HepG2 (cell line): ENCODE measurements around the gene FRMD3. TPM values are rescaled to one million over a fixed set of nuclear protein-coding genes. Genes with fewer than 3 reads are reported as not detected.

ENCODE experiments used
- CENPBD1 ChIP-seq: sonication (generic); formaldehyde crosslinking; IDR thresholded peaks from 2 replicates; pipeline ENCODE4 v1.8.0; 2022; ENCODE audit warnings: missing genetic modification reagents, low read depth, mild to moderate bottlenecking, borderline replicate concordance
- DNMT1 ChIP-seq: sonication (generic); formaldehyde crosslinking; IDR thresholded peaks from 2 replicates; pipeline ENCODE4 v1.5.1; 2020; ENCODE audit warnings: mild to moderate bottlenecking, missing genetic modification reagents
- GFI1 ChIP-seq: sonication (generic); formaldehyde crosslinking; IDR thresholded peaks from 2 replicates; pipeline ENCODE4 v1.5.0; 2020; ENCODE audit warnings: missing genetic modification reagents, mild to moderate bottlenecking, borderline replicate concordance
- MAFF ChIP-seq: IDR thresholded peaks from 2 replicates; pipeline ENCODE4 v1.6.1; 2011; ENCODE audit warnings: low read depth, low read length, improper control_type of control experiment
- PHF21A ChIP-seq: sonication (generic); formaldehyde crosslinking; IDR thresholded peaks from 2 replicates; pipeline ENCODE4 v1.5.0; 2020; ENCODE audit warnings: mild to moderate bottlenecking, missing genetic modification reagents
- SETDB1 ChIP-seq: sonication (generic); formaldehyde crosslinking; IDR thresholded peaks from 2 replicates; pipeline ENCODE4 v1.5.1; 2020; ENCODE audit warnings: missing genetic modification reagents, mild to moderate bottlenecking, borderline replicate concordance
- SIN3A ChIP-seq: IDR thresholded peaks from 2 replicates; pipeline ENCODE4 v1.6.1; 2011; ENCODE audit warnings: low read depth, mild to moderate bottlenecking, control low read depth, low read length, borderline replicate concordance
- TERF1 ChIP-seq: sonication (generic); formaldehyde crosslinking; IDR thresholded peaks from 2 replicates; pipeline ENCODE4 v1.8.0; 2022; ENCODE audit warnings: mild to moderate bottlenecking, missing genetic modification reagents, moderate library complexity
- U2AF1 ChIP-seq: fragments of 200-400 bp; formaldehyde crosslinking; optimal IDR thresholded peaks from 2 replicates; pipeline ENCODE3; 2017; ENCODE audit warnings: mild to moderate bottlenecking, low read depth, low read length
- ZBTB2 ChIP-seq: sonication (generic); formaldehyde crosslinking; IDR thresholded peaks from 2 replicates; pipeline ENCODE4 v1.8.0; 2022; ENCODE audit warnings: low read depth, missing genetic modification reagents
- ZFP36L1 ChIP-seq: sonication (generic); formaldehyde crosslinking; IDR thresholded peaks from 2 replicates; pipeline ENCODE4 v1.8.0; 2022; ENCODE audit warnings: mild to moderate bottlenecking, missing genetic modification reagents, moderate library complexity
- ZIK1 ChIP-seq: sonication (generic); formaldehyde crosslinking; IDR thresholded peaks from 2 replicates; pipeline ENCODE4 v1.5.0; 2020; ENCODE audit warnings: mild to moderate bottlenecking, low read depth, missing genetic modification reagents, borderline replicate concordance
- ZMYM2 ChIP-seq: sonication (generic); formaldehyde crosslinking; IDR thresholded peaks from 2 replicates; pipeline ENCODE4 v1.8.0; 2022; ENCODE audit warnings: mild to moderate bottlenecking, missing genetic modification reagents
- ZNF17 ChIP-seq: sonication (generic); formaldehyde crosslinking; IDR thresholded peaks from 2 replicates; pipeline ENCODE4 v1.5.0; 2020; ENCODE audit warnings: mild to moderate bottlenecking, missing genetic modification reagents
- ZNF207 ChIP-seq: fragments of 450-650 bp; IDR thresholded peaks from 2 replicates; pipeline ENCODE4 v1.6.1; 2016; ENCODE audit warnings: antibody characterized with exemption, borderline replicate concordance
- ZNF639 ChIP-seq: conservative IDR thresholded peaks from 2 replicates; pipeline ENCODE4 v1.6.1; 2018; ENCODE audit warnings: missing genetic modification reagents
- ZNF644 ChIP-seq: IDR thresholded peaks from 2 replicates; pipeline ENCODE4 v1.6.1; 2016; ENCODE audit warnings: low read depth
- ZNF687 ChIP-seq: sonication (generic); formaldehyde crosslinking; IDR thresholded peaks from 2 replicates; pipeline ENCODE4 v1.5.1; 2020; ENCODE audit warnings: mild to moderate bottlenecking, missing genetic modification reagents, moderate library complexity
- ZNF761 ChIP-seq: sonication (generic); formaldehyde crosslinking; conservative IDR thresholded peaks from 2 replicates; pipeline ENCODE4 v1.4.0; 2020; ENCODE audit warnings: mild to moderate bottlenecking, missing genetic modification reagents
- ZNF776 ChIP-seq: sonication (generic); formaldehyde crosslinking; IDR thresholded peaks from 2 replicates; pipeline ENCODE4 v1.4.0; 2020; ENCODE audit warnings: mild to moderate bottlenecking, missing genetic modification reagents
- ZNF841 ChIP-seq: sonication (generic); formaldehyde crosslinking; IDR thresholded peaks from 2 replicates; pipeline ENCODE4 v1.8.1; 2023; ENCODE audit warnings: missing genetic modification reagents, borderline replicate concordance
- polyA plus RNA-seq, 8 experiments: library from polyadenylated mRNA; depleted of rRNA in 3 of 8; stranded (reverse) in 7 of 8; unstranded in 1 of 8; fragments of >200 nt; fragmentation: Illumina TruSeq in 4 of 8; extraction: Trizol in 4 of 8; gene quantifications; 2 replicates each; pipeline versions ENCODE4 v1.2.1 to v1.2.3, GENCODE V29; 2011 to 2016; ENCODE audit warnings: low read depth in 4 of 8, missing spikeins in 1 of 8, mixed read lengths in 1 of 8; ENCODE audit not compliant: insufficient read depth in 1 of 8
- total RNA-seq, 5 experiments: library from RNA; depleted of rRNA; stranded (reverse); fragments of >200 nt; fragmentation: Illumina TruSeq; extraction: Trizol; gene quantifications; 2 replicates each; pipeline ENCODE4 v1.2.3, GENCODE V29; 2016; ENCODE audit warnings: low read depth in 1 of 5

The FRMD3 gene
- total and polyA plus RNA-seq, 2 of the 13 experiments (the other 11 are each of a cell fraction or from before 2014, with no cell fraction given), result 3.2 to 7.7 TPM

- no peak for TF ChIP-seq ZNF17 (CRISPR knock-in tag)
- TF ChIP-seq U2AF1, result no peak
- peak; percentile 61; the same call in 1 of the 2 replicates for TF ChIP-seq GFI1 (CRISPR knock-in tag)
- TF ChIP-seq ZNF639 (CRISPR knock-in tag), result peak; percentile 75; the same call in 1 of the 2 replicates
- TF ChIP-seq DNMT1 (CRISPR knock-in tag), result peak; percentile 93; the same call in 1 of the 2 replicates
- TF ChIP-seq TERF1 (CRISPR knock-in tag), result no peak
- no peak; the same call in 1 of the 2 replicates for TF ChIP-seq ZNF644 (CRISPR knock-in tag)
- TF ChIP-seq ZNF207, result no peak
- 0 out of 2 replicates have a peak, but pooled peaks have one; percentile 72 for TF ChIP-seq ZNF841 (CRISPR knock-in tag)
- TF ChIP-seq CENPBD1 (CRISPR knock-in tag), result no peak
- peak; percentile 65 for TF ChIP-seq PHF21A (CRISPR knock-in tag)
- TF ChIP-seq ZIK1, result peak; percentile 17; the same call in 1 of the 2 replicates
- TF ChIP-seq ZMYM2 (CRISPR knock-in tag), result peak; percentile 77; the same call in 1 of the 2 replicates
- TF ChIP-seq ZNF687 (CRISPR knock-in tag), result peak; percentile 95
- TF ChIP-seq SIN3A, result no peak
- no peak for TF ChIP-seq MAFF
- TF ChIP-seq ZFP36L1 (CRISPR knock-in tag), result no peak
- TF ChIP-seq ZBTB2 (CRISPR knock-in tag), result peak; percentile 74; the same call in 1 of the 2 replicates
- peak; percentile 85; the same call in 1 of the 2 replicates for TF ChIP-seq ZNF761 (CRISPR knock-in tag)
- TF ChIP-seq SETDB1 (CRISPR knock-in tag), result no peak
- TF ChIP-seq ZNF776 (CRISPR knock-in tag), result peak; percentile 85
Measured at GRCh38 chr9:83538172-83538889, at the start of gene FRMD3 (continued).
